Measurements from ENCODE around the gene ERI3. TPM values are rescaled to one million over a fixed set of nuclear protein-coding genes. Genes with fewer than 3 reads are reported as not detected.

ERI3 gene
- total and polyA plus RNA-seq, 10 of the 15 experiments (the other 5 are each of a cell fraction or from before 2014, with no cell fraction given) = 20.6 to 90.4 (median 41.2) TPM

DNA sequence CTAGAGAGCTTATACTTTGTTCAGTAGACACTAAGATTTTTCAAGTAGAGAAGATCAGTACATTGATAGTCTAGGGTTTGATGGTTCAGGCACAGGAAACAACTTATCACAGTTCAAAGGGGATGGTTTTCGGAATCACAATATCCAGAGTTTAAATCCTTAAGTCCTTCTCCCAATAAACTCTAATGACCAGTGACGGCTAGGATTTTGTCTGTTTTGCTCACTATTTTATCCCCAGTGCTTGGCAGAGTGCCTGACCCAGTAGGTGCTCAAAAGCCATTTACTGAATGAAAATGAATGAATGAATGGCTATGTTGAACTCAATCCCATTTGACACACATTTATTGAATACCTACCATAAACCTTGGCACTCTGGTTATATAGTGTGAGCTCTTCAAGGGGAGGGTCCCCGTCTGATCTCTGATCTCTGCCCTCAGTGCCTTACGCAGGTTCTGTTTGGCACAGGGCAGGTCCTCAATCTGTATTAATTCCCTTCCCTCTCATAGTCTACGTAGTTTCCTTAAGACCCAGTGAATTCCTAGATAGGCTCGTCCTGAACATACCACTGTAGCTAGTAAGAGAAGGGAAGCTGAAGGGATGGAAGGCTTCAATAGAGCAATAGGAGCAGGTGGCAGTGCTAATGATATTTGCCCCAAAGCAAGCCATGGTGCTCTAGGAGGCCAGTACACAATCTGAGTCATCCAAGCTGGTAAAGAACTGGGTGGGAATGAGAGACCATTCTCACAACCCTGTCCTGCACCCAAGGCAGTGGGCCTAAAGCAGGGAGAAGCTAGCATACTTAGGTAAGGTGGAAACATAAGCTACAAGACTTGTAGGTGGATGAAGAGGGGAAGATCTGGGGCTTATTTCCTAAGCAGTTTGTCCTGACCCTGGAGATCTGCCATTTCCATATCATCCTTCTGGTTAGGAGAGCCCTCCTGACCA, 88.4 kb downstream of the ERI3 start:
- in situ Hi-C loops (cut with MboI) (no loop called here), intact Hi-C loops (cut with micrococcal nuclease; ENCODE audit: unreplicated experiment) (no loop called here)
- ATAC-seq = no peak
- no peaks in the 10 kb centered on the region for H3K27me3 ChIP-seq (replicated peaks in 1 of 2; ENCODE audit: control insufficient read depth in 2 of 2, insufficient read depth in 2 of 2, low read length in 1 of 2)
- no peak overlapping the region for H3K4me3 ChIP-seq
- H3K4me2 ChIP-seq (ENCODE audit: control insufficient read depth, insufficient read depth) = no peak overlapping the region
- H3K36me3 ChIP-seq (ENCODE audit: control insufficient read depth in 2 of 2, insufficient read depth in 2 of 2, low read length in 1 of 2) = no peaks in the 10 kb centered on the region; a peak in 1 of 4 replicates
- no peak for DNase-seq (ENCODE audit: low read depth, low spot score)
- no peaks in the 10 kb centered on the region for H3K79me2 ChIP-seq (ENCODE audit: control insufficient read depth, insufficient read depth, low read length)
- H3K9me3 ChIP-seq (replicated peaks; ENCODE audit: control insufficient read depth, insufficient read depth, low read length) = no peaks in the 10 kb centered on the region
- ChIA-PET RAD21 (ENCODE audit: unreplicated experiment) (interaction anchor here (1.2 kb wide), 1 partner anchor 12 kb away, joined by 3 read pairs; no protein-coding TSS in a partner anchor), POLR2A (no interaction called here), SMC1A (ENCODE audit: uncharacterized antibody, unreplicated experiment) (interaction anchor here (2.1 kb wide), 1 partner anchor 11 kb away, joined by 7 read pairs; no protein-coding TSS in a partner anchor), CTCF (interaction anchor here (1.2 kb wide), 1 partner anchor 49 kb away, joined by 3 read pairs; no protein-coding TSS in a partner anchor)
- no TSS peak for BruUV-seq (replicated peaks)
- H4K20me1 ChIP-seq (ENCODE audit: control insufficient read depth, insufficient read depth) = no peaks in the 10 kb centered on the region; the same call in 1 of the 2 replicates
- 94% methylated on average over 6 of the region's 6 CpGs for WGBS (ENCODE audit: insufficient coverage, insufficient replicate concordance, low lambda C conversion rate, missing lambda C conversion rate)
- no peak overlapping the region for H3K27ac ChIP-seq (ENCODE audit: control insufficient read depth, insufficient read depth)
- no peaks in the 10 kb centered on the region for H3K4me1 ChIP-seq (ENCODE audit: control insufficient read depth, insufficient read depth, low read length)
- TF ChIP-seq ATF7 (IDR thresholded peaks at IDR 0.05; ENCODE audit: low read depth) (no peak), NFYA (IDR thresholded peaks at IDR 0.05; ENCODE audit: borderline replicate concordance, low read depth, low read length) (no peak)
- no peak overlapping the region for H3K9ac ChIP-seq (ENCODE audit: control insufficient read depth, insufficient read depth, low read length)
- FAIRE-seq = no peak
- no peak overlapping the region for H2AFZ ChIP-seq (ENCODE audit: control insufficient read depth, low read depth, low read length)

DNA sequence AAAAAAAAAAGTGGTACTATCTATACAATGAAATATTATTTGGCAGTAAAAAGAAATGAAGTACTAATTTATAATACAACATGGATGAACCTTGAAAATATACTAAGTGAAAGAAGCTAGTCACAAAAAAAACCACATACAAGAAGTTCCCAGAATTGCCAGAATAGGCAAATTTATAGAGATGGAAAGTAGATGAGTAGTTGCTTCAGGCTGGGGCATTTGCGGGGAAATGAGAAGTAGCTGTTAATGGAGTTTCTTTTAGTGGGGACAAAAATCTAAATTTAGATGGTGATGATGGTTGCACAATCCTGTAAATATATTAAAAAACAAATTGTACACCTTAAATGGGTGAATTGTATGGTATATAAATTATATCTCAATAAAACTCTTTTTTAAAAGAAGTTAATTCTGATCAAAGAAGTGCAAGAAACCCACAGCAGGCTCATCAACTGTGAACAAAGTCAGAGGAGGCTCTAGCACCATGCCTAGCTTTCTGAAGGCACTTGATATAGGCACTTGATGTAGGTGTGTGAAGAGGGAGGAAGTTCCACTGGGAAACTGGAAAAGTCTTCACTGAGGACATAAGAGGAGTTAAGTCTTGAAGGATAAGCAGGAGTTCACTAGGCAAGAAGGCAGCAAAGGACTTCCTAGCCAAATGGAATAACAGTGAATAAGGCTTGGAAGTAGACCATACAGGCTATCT, 89.2 kb downstream of the ERI3 start:
- Histone ChIP-seq H3K4me2 (ENCODE audit: control insufficient read depth, insufficient read depth) (no peak overlapping the region), H3K9me3 (replicated peaks; ENCODE audit: control insufficient read depth, insufficient read depth, low read length) (no peaks in the 10 kb centered on the region), H4K20me1 (ENCODE audit: control insufficient read depth, insufficient read depth) (no peaks in the 10 kb centered on the region; the same call in 1 of the 2 replicates), H3K4me1 (ENCODE audit: control insufficient read depth, insufficient read depth, low read length) (no peaks in the 10 kb centered on the region), H2AFZ (ENCODE audit: control insufficient read depth, low read depth, low read length) (no peak overlapping the region), H3K27me3 (replicated peaks in 1 of 2; ENCODE audit: control insufficient read depth in 2 of 2, insufficient read depth in 2 of 2, low read length in 1 of 2) (no peaks in the 10 kb centered on the region), H3K79me2 (ENCODE audit: control insufficient read depth, insufficient read depth, low read length) (no peaks in the 10 kb centered on the region), H3K27ac (ENCODE audit: control insufficient read depth, insufficient read depth) (no peak overlapping the region), H3K9ac (ENCODE audit: control insufficient read depth, insufficient read depth, low read length) (no peak overlapping the region), H3K4me3 (no peak overlapping the region), H3K36me3 (ENCODE audit: control insufficient read depth in 2 of 2, insufficient read depth in 2 of 2, low read length in 1 of 2) (no peaks in the 10 kb centered on the region; a peak in 1 of 4 replicates)
- DNase-seq (ENCODE audit: low read depth, low spot score) (no peak), ATAC-seq (no peak), FAIRE-seq (no peak)
- WGBS (ENCODE audit: insufficient coverage, insufficient replicate concordance, low lambda C conversion rate, missing lambda C conversion rate) = 95% methylated on average over 1 of the region's 1 CpG
- SMC1A ChIA-PET (ENCODE audit: uncharacterized antibody, unreplicated experiment) = interaction anchor here (2.1 kb wide), 1 partner anchor 10 kb away, joined by 7 read pairs; no protein-coding TSS in a partner anchor
- RAD21 ChIA-PET (ENCODE audit: unreplicated experiment) = no interaction called here
- BruUV-seq (replicated peaks) = no TSS peak
- intact Hi-C loops (cut with micrococcal nuclease; ENCODE audit: unreplicated experiment) (no loop called here), in situ Hi-C loops (cut with MboI) (no loop called here)
- CTCF ChIA-PET = interaction anchor here (1.2 to 1.5 kb wide), 2 partner anchors 10 to 49 kb away, joined by 3 to 4 read pairs; no protein-coding TSS in a partner anchor
- POLR2A ChIA-PET = no interaction called here
- TF ChIP-seq ESRRA (IDR thresholded peaks at IDR 0.05; ENCODE audit: low read length) (no peak), ZSCAN29 (IDR thresholded peaks at IDR 0.05) (no peak), SREBF1 (IDR thresholded peaks at IDR 0.05; ENCODE audit: low read length) (no peak), FOS (IDR thresholded peaks at IDR 0.05; ENCODE audit: borderline replicate concordance, extremely low read depth, insufficient read length) (no peak), NFYA (IDR thresholded peaks at IDR 0.05; ENCODE audit: borderline replicate concordance, low read depth, low read length) (no peak), SMAD1 (IDR thresholded peaks at IDR 0.05; ENCODE audit: low read depth, partially characterized antibody) (no peak), IKZF1 (conservative IDR thresholded peaks at IDR 0.05) (no peak), EED (IDR thresholded peaks at IDR 0.05; ENCODE audit: low read depth) (no peak), CBX3 (IDR thresholded peaks at IDR 0.05; ENCODE audit: borderline replicate concordance, low read depth) (no peak), POU2F2 (IDR thresholded peaks at IDR 0.05; ENCODE audit: borderline replicate concordance, low read depth, low read length) (no peak)
- TF ChIP-seq, protein P1, sequence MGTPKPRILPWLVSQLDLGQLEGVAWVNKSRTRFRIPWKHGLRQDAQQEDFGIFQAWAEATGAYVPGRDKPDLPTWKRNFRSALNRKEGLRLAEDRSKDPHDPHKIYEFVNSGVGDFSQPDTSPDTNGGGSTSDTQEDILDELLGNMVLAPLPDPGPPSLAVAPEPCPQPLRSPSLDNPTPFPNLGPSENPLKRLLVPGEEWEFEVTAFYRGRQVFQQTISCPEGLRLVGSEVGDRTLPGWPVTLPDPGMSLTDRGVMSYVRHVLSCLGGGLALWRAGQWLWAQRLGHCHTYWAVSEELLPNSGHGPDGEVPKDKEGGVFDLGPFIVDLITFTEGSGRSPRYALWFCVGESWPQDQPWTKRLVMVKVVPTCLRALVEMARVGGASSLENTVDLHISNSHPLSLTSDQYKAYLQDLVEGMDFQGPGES (IDR thresholded peaks at IDR 0.05) = no peak

All from GM12878 (cell line).